Rectal smooth muscle tissue (tissue), 1 donor: ENCODE data around the gene KIAA1671.

Experiments used
- H3K27ac ChIP-seq: one replicate; pipeline ENCODE4 v1.7.0; 2013; ENCODE audit warnings: low read depth, low read length, inconsistent platforms
- H3K27me3 ChIP-seq: one replicate; pipeline ENCODE4 v1.7.0; 2013; ENCODE audit warnings: low read length; ENCODE audit not compliant: control insufficient read depth, insufficient read depth
- H3K36me3 ChIP-seq: one replicate; pipeline ENCODE4 v1.7.0; 2013; ENCODE audit warnings: low read length; ENCODE audit not compliant: control insufficient read depth, insufficient read depth
- H3K4me1 ChIP-seq: one replicate; pipeline ENCODE4 v1.7.0; 2013; ENCODE audit warnings: low read length; ENCODE audit not compliant: control insufficient read depth, insufficient read depth
- H3K4me3 ChIP-seq: one replicate; pipeline ENCODE4 v1.7.0; 2013; ENCODE audit warnings: low read length
- H3K9ac ChIP-seq: one replicate; pipeline ENCODE4 v1.7.0; 2013; ENCODE audit warnings: low read length

Gene KIAA1671

DNA sequence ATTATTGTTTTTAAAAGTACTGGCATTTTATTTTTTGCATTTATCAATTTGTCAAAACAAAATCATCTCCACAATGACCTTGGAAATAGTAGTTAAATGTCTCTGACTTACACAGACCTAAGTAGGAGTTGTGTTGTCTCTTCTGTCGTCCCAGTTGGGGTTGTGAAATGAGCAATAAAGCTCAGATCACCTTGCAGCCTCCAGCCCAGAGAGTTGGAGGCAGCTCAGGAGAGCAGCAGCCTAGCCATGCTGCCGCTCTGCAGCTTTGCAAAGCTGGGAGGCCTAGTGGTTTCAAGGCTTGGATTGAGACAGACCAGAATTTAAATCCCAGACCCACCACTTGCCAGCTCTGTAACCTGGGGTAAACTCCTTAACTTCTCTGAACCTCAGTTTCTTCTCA, 181.9 kb downstream of the KIAA1671 start:
- no peak overlapping the region for H3K9ac ChIP-seq
- H3K27ac ChIP-seq = no peak overlapping the region
- H3K4me3 ChIP-seq = no peak overlapping the region
- H3K27me3 ChIP-seq = no peaks in the 10 kb centered on the region
- no peaks in the 10 kb centered on the region for H3K36me3 ChIP-seq
- H3K4me1 ChIP-seq = peaks cover 4% of the 10 kb centered on the region

DNA sequence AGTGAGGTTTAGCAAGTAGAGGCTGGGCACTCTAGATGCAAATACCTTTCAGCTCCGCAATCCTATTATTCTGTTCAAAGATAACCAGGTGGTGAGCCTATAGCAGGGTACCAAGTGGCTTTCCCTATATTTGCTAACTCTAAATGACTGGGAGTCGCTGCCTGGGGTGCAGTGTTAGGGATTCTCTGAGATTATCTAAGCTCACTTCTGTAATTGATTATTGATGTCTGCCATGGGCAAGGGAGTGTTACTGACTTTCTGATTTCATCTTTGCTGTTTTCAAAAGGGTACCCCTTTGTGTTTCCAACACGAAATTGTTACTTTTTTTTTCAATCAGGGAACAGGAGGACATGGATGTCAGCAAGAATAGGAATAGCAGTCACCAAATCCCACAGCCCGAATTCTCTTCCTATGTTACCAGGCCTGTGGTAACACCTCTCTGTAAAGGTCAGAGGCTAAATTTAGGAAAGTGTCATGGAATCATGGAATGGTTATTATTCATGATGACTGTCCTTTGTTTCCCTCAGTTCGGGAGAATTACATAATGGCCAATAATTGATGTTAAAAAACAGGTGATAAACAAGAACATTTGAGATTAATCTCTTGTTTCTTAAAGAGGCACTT, 184.5 kb downstream of the KIAA1671 start:
- no peaks in the 10 kb centered on the region for H3K36me3 ChIP-seq
- H3K27me3 ChIP-seq = no peaks in the 10 kb centered on the region
- no peak overlapping the region for H3K9ac ChIP-seq
- peaks cover 4% of the 10 kb centered on the region for H3K4me1 ChIP-seq
- H3K4me3 ChIP-seq = no peak overlapping the region
- no peak overlapping the region for H3K27ac ChIP-seq

DNA sequence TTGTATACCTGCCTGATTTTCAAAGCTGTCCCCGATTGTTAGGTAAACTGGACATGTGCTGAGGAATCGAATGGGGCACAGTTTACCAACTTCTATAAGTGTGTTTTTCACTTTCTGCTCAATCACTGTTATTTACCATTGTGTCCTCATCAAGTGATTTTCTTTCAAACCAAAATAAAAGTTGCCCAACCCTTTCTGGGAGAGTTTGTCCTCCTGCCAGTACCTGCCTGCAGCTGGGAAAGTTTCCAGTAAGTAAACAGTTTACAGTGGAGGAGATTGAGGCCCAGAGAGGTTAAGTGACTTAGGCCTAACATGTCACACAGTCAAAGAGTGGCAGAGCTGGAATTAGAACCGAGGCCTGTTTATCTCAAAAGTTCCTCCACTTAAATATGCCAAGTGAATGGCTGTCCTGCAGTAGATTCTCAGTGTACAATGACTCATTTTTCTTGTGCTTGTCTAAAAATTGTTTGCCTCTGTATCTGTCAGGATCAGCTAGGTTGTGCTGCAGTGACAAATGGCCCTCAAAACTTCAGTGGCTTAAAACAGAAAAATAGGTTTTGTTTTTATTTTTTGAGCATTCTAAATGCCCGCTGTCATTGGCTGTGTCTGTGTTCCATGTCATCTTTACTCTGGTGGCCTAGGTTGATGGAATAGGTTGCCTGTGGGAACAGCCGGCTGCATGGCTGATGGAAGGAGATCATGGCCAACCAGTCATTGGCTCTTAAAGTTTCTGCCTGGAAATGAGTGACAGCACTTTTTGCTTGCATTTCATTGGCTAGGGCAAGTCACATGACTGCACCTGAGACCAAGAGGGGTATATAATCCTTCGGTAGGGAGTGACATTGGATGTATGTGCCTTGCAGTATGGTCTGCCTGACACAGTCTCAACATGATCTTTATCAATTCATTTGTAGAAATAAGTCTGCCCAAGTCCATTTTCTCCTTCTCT, 185.3 kb downstream of the KIAA1671 start:
- no peaks in the 10 kb centered on the region for H3K27me3 ChIP-seq
- H3K36me3 ChIP-seq = no peaks in the 10 kb centered on the region
- no peak overlapping the region for H3K27ac ChIP-seq
- no peak overlapping the region for H3K4me3 ChIP-seq
- no peak overlapping the region for H3K9ac ChIP-seq
- H3K4me1 ChIP-seq = peaks cover 4% of the 10 kb centered on the region

DNA sequence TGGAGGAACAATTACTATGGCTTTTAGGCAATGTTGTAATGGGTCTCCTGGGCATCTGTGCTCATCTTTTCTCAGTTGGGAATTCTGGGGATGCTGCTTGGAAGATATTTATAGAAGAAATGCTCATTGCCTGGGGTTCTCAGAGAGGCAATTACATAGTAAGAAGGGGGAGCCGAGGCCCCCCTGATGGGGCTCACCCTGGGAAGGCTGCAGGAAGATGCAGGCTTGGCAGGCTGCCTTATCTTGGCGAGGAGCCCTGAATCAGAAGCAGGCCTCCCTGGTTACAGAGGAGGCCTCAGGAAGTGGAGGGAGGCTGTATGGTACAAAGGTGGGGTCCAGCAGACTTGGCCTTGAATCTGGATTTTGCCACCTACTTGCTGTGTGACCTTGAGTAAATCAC, 186.5 kb downstream of the KIAA1671 start:
- H3K4me1 ChIP-seq = peaks cover 4% of the 10 kb centered on the region

DNA sequence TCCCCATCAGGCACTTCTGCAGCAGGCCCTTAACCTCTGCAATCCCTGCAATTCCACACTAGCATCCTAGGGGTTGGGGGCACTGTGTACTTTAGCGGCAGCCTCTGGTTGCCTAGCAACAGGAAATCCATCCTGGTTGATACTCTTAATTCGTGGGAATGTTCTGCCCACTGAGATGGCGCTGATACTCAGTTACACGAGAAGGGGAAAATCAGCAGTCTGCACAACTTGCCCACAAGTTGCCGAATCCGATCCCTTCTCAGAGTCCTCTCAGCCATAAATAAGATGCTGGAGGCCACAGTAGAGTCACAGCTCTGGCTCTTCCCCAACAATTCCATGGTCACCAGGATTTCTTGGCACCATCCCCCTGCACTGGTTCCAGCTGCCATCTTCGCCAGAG, 189.6 kb downstream of the KIAA1671 start:
- no peak overlapping the region for H3K9ac ChIP-seq
- no peaks in the 10 kb centered on the region for H3K4me1 ChIP-seq
- no peaks in the 10 kb centered on the region for H3K27me3 ChIP-seq
- no peak overlapping the region for H3K27ac ChIP-seq
- H3K36me3 ChIP-seq = no peaks in the 10 kb centered on the region
- H3K4me3 ChIP-seq = no peak overlapping the region

More for the DNA sequence above, 186.5 kb downstream of the KIAA1671 start:
- no peak overlapping the region for H3K4me3 ChIP-seq
- H3K27ac ChIP-seq = no peak overlapping the region
- H3K36me3 ChIP-seq = no peaks in the 10 kb centered on the region
- H3K27me3 ChIP-seq = no peaks in the 10 kb centered on the region
- no peak overlapping the region for H3K9ac ChIP-seq

DNA sequence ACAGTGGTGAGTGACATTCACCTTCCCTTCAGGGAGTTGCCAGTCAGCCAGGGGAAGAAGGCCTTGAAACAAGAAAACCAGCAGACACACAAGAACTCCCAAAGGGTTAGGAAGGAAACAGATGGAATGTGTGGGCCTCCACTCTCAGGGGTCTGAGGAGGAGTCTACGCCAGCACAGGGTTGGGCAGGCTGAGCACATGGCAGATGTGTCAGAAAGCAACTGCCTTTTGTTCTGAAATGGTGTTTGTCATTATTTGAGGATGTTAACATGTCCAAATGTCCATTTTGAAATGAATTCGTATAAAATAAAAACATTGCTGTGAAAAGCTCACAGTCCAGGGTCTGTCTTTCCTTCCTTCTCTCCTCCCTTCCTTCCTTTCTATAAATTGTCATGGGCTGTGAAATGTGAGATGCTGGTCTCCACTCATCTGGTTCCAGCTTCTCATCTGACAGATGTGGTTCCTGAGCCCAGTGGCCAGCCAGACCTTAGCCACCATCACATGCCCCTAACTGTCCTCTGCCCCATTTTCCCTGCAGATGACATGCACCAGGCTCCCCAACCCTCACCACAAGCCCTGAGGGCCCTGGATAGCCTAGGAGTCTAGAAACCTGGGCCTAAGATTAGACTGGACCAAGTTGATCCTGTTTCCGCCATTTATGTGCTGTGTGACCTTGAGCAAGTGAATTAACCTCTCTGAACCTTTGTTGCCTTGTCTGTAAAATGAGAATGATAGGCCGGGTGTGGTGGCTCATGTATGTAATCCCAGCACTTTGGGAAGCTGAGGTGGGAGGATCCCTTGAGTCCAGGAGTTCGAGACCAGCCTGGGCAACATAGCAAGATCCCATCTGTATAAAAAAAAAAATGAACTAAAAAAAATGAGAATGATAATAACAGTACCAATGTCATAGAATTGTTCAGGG, 190.9 kb downstream of the KIAA1671 start:
- Histone ChIP-seq H3K27me3 (no peaks in the 10 kb centered on the region), H3K4me3 (no peak overlapping the region), H3K36me3 (no peaks in the 10 kb centered on the region), H3K9ac (no peak overlapping the region), H3K27ac (no peak overlapping the region), H3K4me1 (no peaks in the 10 kb centered on the region)

DNA sequence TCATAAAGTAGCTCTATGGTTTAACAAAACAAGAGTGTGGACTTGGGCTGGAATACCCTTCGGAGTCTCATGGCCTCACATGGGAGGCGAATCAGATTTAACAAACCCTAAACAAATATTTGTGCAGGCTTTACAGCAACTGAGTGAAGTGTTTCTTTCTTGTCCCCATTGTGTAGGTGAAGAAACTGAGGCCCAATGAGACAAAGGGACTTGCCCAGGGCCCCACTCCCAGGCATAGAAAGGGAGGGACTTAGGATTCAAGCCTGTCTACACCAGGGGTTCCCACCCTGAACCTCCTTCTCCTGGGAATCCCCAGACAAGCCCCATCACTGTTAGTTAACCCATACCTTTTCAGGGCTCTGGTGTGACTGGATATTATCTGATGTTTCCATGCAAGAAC, 192.0 kb downstream of the KIAA1671 start:
- Histone ChIP-seq H3K36me3 (no peaks in the 10 kb centered on the region), H3K4me3 (no peak overlapping the region), H3K27me3 (no peaks in the 10 kb centered on the region), H3K4me1 (no peaks in the 10 kb centered on the region), H3K9ac (no peak overlapping the region), H3K27ac (no peak overlapping the region)

DNA sequence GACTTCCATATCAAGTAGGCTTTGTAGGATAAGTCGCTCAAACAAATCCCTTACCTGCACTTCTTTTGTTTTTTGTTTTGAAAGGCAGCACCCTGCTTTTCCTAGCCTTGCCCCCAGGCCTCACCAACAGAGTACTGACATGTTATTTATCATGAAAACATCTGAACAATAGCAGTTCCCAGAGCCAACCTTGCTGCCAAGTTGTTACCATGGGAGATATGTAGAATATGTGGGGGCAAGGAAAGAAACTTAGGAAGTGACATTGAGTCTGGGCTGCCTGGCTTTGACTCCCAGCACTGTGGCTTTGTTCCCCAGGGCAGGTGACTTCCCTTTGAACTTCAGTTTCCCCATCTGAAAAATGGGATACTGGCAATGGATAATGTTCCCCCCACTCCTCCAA, 193.8 kb downstream of the KIAA1671 start:
- no peaks in the 10 kb centered on the region for H3K4me1 ChIP-seq

DNA sequence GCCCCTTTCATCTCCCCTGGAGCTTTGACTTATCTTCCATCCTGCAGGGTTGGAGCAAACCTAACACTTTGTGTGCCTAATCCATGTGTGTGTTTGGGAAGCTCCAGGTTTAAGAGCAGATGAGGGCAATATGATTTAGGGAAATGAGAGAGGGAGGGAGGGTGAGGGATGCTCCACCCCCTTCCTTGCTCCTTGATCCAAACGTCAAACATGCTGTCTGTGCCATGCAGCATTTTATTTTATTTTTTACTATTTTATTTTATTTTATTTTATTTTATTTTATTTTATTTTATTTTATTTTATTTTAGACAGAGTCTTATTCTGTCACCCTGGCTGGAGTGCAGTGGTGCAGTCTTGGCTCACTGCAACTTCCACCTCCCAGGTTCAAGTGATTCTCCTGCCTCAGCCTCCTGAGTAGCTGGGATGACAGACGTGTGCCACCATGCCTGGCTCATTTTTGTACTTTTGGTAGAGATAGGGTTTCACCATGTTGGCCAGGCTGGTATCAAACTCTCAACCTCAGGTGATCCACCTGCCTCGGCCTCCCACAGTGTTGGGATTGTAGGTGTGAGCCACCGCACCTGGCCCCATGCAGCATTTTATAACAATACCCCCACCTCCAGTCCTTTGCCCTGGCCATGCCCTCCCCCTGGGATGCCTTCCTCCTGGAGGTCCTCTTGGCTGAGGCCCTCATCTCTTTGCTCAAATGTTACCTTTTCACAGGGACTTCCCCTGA, 194.6 kb downstream of the KIAA1671 start:
- Histone ChIP-seq H3K27ac (no peak overlapping the region), H3K27me3 (no peaks in the 10 kb centered on the region), H3K36me3 (no peaks in the 10 kb centered on the region), H3K9ac (no peak overlapping the region), H3K4me1 (no peaks in the 10 kb centered on the region), H3K4me3 (no peak overlapping the region)

More for the DNA sequence above, 193.8 kb downstream of the KIAA1671 start:
- H3K27ac ChIP-seq = no peak overlapping the region
- no peak overlapping the region for H3K9ac ChIP-seq
- H3K27me3 ChIP-seq = no peaks in the 10 kb centered on the region
- H3K36me3 ChIP-seq = no peaks in the 10 kb centered on the region
- H3K4me3 ChIP-seq = no peak overlapping the region

DNA sequence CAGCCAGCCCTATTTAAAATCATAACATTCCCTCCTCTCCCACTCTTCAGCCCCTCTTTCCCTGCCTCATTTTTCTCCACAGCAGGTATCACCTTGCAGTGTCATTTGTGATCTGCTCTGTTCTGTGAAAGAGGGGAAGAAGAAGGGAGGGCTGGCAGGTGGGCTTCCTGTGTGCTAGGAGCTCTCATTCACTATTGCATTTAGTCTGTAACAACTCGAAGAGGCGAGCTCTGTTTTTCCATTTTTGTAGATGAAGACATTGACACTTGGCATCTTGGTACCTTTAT, 195.1 kb downstream of the KIAA1671 start:
- Histone ChIP-seq H3K4me3 (no peak overlapping the region), H3K36me3 (no peaks in the 10 kb centered on the region), H3K27me3 (no peaks in the 10 kb centered on the region), H3K4me1 (no peaks in the 10 kb centered on the region), H3K9ac (no peak overlapping the region), H3K27ac (no peak overlapping the region)

DNA sequence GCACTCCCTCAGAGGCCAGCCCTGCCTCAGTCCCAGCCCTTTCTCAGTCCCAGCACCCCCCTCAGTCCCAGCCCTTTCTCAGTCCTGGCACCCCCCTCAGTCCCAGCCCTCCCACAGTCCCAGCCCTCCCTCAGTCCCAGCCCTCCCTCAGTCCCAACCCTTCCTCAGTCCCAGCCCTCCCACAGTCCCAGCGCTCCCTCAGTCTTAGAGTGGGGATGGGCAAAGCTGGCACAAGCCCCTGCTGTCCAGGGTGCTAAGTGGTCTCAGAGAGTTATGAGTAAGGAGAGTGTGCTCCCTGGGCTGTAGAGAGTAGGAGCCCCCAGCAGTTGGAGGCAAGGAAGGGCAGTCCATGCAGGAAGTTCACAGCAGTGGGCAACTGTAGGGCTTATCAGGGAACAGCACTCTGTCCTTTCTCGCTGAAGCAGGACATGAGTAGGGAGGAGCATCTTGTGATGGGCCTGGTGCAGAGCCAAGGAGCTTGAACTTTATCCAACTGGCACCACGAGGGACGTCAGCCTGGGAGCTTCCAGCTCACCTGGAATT, 195.7 kb downstream of the KIAA1671 start:
- peak overlapping the region; percentile 12 for H3K27ac ChIP-seq

More for the DNA sequence above, 195.7 kb downstream of the KIAA1671 start:
- H3K4me1 ChIP-seq = no peaks in the 10 kb centered on the region
- no peaks in the 10 kb centered on the region for H3K36me3 ChIP-seq
- H3K4me3 ChIP-seq = no peak overlapping the region
- H3K27me3 ChIP-seq = no peaks in the 10 kb centered on the region
- H3K9ac ChIP-seq = no peak overlapping the region
